Measurements from ENCODE around the gene NOC3L. TPM values are rescaled to one million over a fixed set of nuclear protein-coding genes. Genes with fewer than 3 reads are reported as not detected.

Gene NOC3L, protein sequence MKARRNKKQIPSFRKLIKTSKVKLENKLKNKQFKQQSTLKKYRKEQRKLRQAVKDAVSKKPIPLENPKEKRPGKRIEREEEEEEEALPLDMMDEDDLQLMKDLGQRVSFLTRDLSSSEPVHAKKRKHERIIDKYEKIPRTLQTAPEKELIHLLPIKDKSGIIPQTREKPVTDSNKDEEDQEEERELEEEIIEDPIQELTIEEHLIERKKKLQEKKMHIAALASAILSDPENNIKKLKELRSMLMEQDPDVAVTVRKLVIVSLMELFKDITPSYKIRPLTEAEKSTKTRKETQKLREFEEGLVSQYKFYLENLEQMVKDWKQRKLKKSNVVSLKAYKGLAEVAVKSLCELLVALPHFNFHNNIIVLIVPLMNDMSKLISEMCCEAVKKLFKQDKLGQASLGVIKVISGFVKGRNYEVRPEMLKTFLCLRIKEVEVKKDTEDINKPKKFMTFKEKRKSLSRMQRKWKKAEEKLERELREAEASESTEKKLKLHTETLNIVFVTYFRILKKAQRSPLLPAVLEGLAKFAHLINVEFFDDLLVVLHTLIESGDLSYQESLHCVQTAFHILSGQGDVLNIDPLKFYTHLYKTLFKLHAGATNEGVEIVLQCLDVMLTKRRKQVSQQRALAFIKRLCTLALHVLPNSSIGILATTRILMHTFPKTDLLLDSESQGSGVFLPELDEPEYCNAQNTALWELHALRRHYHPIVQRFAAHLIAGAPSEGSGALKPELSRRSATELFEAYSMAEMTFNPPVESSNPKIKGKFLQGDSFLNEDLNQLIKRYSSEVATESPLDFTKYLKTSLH
- total RNA-seq, result 10 to 100 TPM in 2 of 3 donors, 1 to 10 TPM in 1; 7.4 to 11.9 (median 10.2) TPM
- long read RNA-seq, donor 1, partial matches to known transcripts, result 1 of 3 reads
- long read RNA-seq, donor 1, other reads (novel, unspliced or antisense), result 0 of 3 reads
- long read RNA-seq, donor 2, partial matches to known transcripts, result 5 of 6 reads
- long read RNA-seq, donor 2, other reads (novel, unspliced or antisense), result 0 of 6 reads

DNA sequence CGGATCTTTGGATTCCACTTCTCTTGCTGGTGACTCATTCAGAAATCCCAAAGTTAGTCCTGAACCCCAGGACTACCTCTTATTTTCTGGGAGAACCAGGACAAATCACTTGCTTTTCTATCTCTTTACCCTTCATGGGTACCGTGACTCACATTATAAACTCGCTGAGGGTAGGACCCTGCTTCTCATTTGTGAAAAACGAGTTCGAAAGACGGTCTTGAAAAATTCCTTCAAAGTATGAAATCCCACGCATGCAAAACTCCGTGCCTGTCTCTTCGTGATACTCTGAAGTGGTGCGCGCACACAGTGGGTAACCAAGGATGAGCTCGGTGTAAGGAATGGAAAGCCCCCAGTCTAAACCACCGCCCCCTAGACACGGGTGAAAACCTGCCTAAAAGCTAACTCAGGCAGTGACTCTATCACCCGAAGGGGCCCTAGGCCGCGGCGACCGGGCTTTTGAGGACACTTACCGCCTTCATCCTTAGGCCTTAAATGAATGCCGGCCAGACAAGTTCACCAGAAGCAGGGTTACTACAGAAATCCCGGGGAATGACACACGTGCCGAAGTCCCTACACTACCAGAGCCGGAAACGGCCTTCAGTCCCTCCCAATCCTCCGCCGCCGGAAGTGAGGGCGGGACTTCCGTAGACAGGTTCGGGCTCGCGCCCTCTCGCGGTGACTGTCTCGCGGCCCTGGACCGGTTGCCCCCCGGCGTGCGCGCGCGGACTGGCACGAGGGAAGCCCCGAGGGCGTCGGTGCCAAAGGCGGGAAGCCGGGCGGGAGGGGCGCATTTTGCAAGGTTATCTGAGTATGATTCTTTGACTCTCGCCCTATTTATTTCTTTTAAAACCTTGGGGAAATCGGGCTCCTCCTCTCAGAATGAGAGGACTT, at the start of gene NOC3L:
Gene NOC3L (minus strand): TSS at position 580 of the 891 bp plus-strand sequence. CDS start 101 bp downstream, at position 479.
- ATAC-seq, result peak; percentile 100
- Histone ChIP-seq H3K36me3 (ENCODE audit: low read depth) (no peaks in the 10 kb centered on the region), H3K4me1 (ENCODE audit: low read depth) (peaks cover 9% of the 10 kb centered on the region), H3K4me3 (peak within 1 kb of the TSS; percentile 29), H3K9me3 (no peaks in the 10 kb centered on the region)
- DNase-seq, result peak; percentile 97 to 98 (median 98)
- TF ChIP-seq, protein P1, sequence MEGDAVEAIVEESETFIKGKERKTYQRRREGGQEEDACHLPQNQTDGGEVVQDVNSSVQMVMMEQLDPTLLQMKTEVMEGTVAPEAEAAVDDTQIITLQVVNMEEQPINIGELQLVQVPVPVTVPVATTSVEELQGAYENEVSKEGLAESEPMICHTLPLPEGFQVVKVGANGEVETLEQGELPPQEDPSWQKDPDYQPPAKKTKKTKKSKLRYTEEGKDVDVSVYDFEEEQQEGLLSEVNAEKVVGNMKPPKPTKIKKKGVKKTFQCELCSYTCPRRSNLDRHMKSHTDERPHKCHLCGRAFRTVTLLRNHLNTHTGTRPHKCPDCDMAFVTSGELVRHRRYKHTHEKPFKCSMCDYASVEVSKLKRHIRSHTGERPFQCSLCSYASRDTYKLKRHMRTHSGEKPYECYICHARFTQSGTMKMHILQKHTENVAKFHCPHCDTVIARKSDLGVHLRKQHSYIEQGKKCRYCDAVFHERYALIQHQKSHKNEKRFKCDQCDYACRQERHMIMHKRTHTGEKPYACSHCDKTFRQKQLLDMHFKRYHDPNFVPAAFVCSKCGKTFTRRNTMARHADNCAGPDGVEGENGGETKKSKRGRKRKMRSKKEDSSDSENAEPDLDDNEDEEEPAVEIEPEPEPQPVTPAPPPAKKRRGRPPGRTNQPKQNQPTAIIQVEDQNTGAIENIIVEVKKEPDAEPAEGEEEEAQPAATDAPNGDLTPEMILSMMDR (IDR thresholded peaks at IDR 0.05), result peak; percentile 85
- intact Hi-C loops (cut with DNase I, micrococcal nuclease), result no loop called here

DNA sequence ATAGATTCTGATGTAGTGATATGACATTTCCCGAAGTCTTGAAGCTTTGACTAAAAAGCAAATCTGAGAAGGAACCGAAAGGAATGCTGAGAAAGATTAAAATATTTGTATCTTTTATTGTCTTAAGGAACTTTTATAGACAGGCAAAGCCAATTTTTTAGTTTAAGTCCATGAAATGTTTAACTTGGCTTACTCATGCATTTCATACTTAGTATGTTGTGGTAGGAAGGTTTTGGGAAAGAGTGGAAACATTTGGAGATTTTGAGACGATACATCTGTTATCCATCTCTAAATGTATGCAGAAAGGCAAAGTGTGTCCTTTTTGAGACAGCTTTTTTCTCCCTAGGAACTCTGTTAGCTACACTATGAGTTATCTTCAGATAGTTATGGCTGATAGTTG, 49.7 kb upstream of the NOC3L start:
- H3K9me3 ChIP-seq, result no peaks in the 10 kb centered on the region
- intact Hi-C loops (cut with DNase I, micrococcal nuclease), result no loop called here
- peaks cover 4% of the 10 kb centered on the region for H3K4me1 ChIP-seq (ENCODE audit: low read depth)
- ATAC-seq (no peak), DNase-seq (no peak)
- no peak overlapping the region for H3K4me3 ChIP-seq
- H3K36me3 ChIP-seq (ENCODE audit: low read depth), result no peaks in the 10 kb centered on the region
- TF ChIP-seq, protein P1 (IDR thresholded peaks at IDR 0.05), result no peak

DNA sequence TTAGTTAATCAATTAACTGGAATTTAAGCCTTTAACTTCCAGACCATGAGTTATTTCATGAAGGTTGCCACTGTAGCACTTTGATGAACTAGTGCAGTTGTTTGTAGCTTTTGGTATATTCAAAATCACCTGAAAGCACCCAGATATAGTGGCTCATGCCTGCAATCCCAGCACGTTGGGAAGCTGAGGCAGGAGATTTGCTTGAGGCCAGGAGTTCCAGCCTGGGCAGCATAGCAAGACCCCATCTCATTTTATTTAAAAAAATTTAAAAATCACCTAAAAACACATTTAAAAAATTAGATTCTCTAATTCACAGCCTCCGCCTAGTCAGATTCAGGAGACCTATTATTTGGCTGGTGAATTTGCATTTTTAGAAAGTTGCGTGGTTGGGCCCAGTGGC, 48.6 kb upstream of the NOC3L start:
- intact Hi-C loops (cut with DNase I, micrococcal nuclease), result no loop called here
- TF ChIP-seq, protein P1 (IDR thresholded peaks at IDR 0.05), result no peak
- no peak for DNase-seq
- Histone ChIP-seq H3K4me3 (no peak overlapping the region), H3K4me1 (ENCODE audit: low read depth) (peaks cover 4% of the 10 kb centered on the region), H3K36me3 (ENCODE audit: low read depth) (no peaks in the 10 kb centered on the region), H3K9me3 (no peaks in the 10 kb centered on the region)
- no peak for ATAC-seq

DNA sequence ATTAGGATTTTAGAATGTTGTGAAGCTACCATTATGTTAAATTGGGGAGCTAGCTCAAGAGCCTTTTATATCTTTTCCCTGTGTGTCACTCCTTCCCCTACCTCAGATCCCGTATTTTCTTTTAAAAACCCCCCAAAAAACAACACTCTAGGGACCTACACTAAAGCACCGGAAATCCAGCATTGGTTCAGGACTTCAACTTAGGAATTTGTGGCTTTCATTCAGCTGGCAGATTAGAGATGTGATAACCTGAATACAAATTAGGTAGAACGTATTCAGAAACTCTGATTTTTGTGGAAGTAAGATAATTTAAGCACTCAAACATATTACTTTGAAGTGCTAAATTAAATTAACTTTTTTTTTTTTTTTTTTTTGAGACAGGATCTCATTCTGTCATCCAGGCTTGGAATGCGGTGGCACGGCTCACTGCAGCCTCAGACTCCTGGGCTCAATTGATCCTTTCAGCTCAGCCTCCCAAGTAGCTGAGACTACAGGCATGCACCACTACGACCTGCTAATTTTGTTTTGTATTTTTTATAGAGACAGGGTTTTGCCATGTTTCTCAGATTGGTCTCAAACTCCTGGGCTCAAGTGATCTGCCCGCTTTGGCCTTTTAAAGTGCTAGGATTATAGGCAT, 46.4 kb upstream of the NOC3L start:
- intact Hi-C loops (cut with DNase I, micrococcal nuclease), result no loop called here
- ATAC-seq (no peak), DNase-seq (no peak)
- Histone ChIP-seq H3K4me3 (no peak overlapping the region), H3K9me3 (no peaks in the 10 kb centered on the region), H3K36me3 (ENCODE audit: low read depth) (no peaks in the 10 kb centered on the region), H3K4me1 (ENCODE audit: low read depth) (peaks cover 14% of the 10 kb centered on the region)
- TF ChIP-seq, protein P1 (IDR thresholded peaks at IDR 0.05), result no peak
